GM11168 (cell line): ENCODE results near the gene GRK4.

Experiments
- in situ Hi-C: fragments of 300-500 bp; cut with MboI; formaldehyde crosslinking; loops from one replicate; pipeline ENCODE4 v1.12.0; 2022; ENCODE audit warnings: low sequenced_read_pairs; ENCODE audit not compliant: unreplicated experiment

The GRK4 gene

GRCh38 chr4:3054169-3054759 lies 90.9 kb downstream of the GRK4 start:
- in situ Hi-C loops, result no loop called here

GRCh38 chr4:3059943-3060342 lies 96.6 kb downstream of the GRK4 start:
- in situ Hi-C loops, result no loop called here

DNA sequence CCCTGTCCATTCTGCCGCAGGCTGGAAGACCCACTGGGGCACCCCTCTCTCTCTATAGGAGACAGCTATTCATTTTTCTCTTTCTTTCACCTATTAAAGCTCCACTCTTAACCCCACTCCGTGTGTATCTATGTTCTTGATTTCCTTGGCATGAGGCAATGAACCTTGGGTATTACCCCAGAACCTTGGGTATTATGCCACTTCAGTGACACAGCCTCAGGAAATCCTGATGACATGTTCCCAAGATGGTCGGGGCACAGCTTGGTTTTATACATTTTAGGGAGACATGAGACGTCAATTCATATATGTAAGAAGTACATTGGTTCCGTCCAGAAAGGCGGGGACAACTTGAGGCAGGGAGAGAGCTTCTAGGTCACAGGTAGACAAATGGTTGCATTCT lies 97.6 kb downstream of the GRK4 start:
- in situ Hi-C loops, result no loop called here

DNA sequence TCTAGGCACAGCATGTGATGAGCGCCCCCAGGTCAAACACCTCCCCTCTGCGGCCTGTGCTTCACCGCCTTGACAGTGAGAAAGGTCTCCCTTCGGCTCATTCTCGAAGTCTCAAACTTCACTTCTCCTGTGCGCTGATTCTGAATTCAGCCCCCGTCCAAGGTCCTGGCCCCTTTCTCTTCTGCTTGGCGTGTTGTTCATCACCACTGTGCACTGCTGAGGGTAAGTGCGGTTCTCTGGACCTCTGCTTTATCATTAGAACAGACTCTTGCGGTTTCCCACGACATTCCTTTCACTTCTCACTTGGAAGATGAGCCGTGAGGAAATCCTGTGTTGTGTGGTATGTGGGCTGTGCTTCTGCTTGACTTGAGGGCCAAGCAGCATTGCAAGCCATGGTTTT lies 99.1 kb downstream of the GRK4 start:
- in situ Hi-C loops, result no loop called here

- in situ Hi-C loops, result no loop called here
Observed at GRCh38 chr4:3065551-3065950, 102.2 kb downstream of the GRK4 start.

GRCh38 chr4:3066836-3067400 lies 103.5 kb downstream of the GRK4 start:
- in situ Hi-C loops, result no loop called here

GRCh38 chr4:3067473-3068001 lies 104.2 kb downstream of the GRK4 start:
- in situ Hi-C loops, result no loop called here

- in situ Hi-C loops, result no loop called here
Observed at GRCh38 chr4:3069661-3070199, 106.4 kb downstream of the GRK4 start.

- in situ Hi-C loops, result no loop called here
Observed at GRCh38 chr4:3070709-3071500, 107.5 kb downstream of the GRK4 start.

DNA sequence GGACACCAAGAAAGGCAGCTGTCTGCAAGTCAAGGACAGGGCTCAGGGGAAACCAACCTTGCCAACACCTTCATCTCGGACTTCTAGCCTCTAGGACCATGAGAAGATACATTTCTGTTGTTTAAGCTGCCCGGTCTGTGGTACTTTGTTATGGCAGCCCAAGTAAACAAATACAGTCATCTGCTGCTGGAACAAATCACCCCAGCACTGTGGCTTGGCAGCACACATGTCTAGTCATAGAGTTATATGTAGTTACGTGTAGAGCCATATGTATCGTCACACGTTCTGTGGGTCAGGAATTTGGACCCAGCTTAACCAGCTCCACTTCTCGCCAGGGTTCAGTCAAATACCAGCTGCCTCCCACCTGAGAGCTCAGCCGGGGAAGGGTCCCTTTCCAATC lies 108.4 kb downstream of the GRK4 start:
- in situ Hi-C loops, result no loop called here

DNA sequence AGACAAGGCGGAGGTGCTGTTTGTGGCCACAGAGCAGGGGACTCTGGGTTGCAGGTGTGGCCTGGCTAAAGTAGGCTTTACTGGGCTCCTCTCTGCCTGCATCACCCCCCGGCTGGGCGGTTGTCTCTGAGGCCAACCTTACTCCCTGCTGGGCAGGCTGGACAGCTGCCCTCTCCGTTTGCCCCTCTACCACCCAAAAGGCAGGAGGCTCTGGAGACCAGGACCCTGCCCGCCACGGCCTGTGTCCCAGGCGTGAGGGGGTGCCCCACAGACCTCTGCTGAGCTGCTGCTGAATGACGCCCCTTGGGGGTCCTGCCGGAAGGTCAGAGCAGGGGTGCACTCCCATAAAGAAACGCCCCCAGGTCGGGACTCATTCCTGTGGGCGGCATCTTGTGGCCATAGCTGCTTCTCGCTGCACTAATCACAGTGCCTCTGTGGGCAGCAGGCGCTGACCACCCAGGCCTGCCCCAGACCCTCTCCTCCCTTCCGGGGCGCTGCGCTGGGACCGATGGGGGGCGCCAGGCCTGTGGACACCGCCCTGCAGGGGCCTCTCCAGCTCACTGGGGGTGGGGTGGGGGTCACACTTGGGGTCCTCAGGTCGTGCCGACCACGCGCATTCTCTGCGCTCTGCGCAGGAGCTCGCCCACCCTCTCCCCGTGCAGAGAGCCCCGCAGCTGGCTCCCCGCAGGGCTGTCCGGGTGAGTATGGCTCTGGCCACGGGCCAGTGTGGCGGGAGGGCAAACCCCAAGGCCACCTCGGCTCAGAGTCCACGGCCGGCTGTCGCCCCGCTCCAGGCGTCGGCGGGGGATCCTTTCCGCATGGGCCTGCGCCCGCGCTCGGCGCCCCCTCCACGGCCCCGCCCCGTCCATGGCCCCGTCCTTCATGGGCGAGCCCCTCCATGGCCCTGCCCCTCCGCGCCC lies 110.0 kb downstream of the GRK4 start:
- in situ Hi-C loops, result no loop called here

GRCh38 chr4:3074078-3074845 lies 110.9 kb downstream of the GRK4 start, which contains the start of the genes HTT and HTT-AS:
HTT (plus strand) TSS chr4:3074681; CDS start chr4:3074826, 145 bp downstream.
HTT-AS (minus strand) TSS chr4:3074538.
- in situ Hi-C loops, result no loop called here

GRCh38 chr4:3074846-3075651 lies 111.7 kb downstream of the GRK4 start:
- in situ Hi-C loops, result no loop called here

DNA sequence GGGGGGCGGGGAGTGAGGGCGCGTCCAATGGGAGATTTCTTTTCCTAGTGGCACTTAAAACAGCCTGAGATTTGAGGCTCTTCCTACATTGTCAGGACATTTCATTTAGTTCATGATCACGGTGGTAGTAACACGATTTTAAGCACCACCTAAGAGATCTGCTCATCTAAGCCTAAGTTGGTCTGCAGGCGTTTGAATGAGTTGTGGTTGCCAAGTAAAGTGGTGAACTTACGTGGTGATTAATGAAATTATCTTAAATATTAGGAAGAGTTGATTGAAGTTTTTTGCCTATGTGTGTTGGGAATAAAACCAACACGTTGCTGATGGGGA lies 112.2 kb downstream of the GRK4 start:
- in situ Hi-C loops, result no loop called here

- in situ Hi-C loops, result no loop called here
Observed at GRCh38 chr4:3077796-3078195, 114.4 kb downstream of the GRK4 start.

DNA sequence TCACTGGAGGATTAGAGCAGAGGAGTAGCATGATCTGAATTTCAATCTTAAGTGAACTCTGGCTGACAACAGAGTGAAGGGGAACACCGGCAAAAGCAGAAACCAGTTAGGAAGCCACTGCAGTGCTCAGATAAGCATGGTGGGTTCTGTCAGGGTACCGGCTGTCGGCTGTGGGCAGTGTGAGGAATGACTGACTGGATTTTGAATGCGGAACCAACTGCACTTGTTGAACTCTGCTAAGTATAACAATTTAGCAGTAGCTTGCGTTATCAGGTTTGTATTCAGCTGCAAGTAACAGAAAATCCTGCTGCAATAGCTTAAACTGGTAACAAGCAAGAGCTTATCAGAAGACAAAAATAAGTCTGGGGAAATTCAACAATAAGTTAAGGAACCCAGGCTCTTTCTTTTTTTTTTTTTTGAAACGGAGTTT lies 116.3 kb downstream of the GRK4 start:
- in situ Hi-C loops, result no loop called here

- in situ Hi-C loops, result no loop called here
Observed at GRCh38 chr4:3082925-3083515, 119.6 kb downstream of the GRK4 start.

DNA sequence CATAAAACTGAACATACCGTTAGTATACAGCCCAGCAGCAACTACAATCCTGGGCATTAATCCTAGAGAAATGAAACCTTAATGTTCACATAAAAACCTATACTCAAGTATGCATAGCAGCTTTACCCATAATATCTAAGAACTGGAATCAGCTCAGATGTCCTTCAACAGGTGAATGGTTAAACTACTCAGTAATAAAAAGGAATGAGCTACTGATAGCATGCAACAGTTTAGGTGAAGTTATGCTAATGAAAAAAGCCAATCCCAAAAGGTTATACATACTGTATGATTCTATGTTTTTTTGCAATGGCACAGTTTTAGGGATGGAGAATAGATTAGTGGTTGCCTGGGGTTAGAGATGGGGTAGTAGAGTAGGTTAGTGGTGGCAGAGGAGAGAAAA lies 120.4 kb downstream of the GRK4 start:
- in situ Hi-C loops, result no loop called here
